Measurements from ENCODE around the gene AZU1. TPM values are rescaled to one million over a fixed set of nuclear protein-coding genes. Genes with fewer than 3 reads are reported as not detected.

The AZU1 gene
- total RNA-seq, 1 donor from 2014 or later: 0.30 TPM

DNA sequence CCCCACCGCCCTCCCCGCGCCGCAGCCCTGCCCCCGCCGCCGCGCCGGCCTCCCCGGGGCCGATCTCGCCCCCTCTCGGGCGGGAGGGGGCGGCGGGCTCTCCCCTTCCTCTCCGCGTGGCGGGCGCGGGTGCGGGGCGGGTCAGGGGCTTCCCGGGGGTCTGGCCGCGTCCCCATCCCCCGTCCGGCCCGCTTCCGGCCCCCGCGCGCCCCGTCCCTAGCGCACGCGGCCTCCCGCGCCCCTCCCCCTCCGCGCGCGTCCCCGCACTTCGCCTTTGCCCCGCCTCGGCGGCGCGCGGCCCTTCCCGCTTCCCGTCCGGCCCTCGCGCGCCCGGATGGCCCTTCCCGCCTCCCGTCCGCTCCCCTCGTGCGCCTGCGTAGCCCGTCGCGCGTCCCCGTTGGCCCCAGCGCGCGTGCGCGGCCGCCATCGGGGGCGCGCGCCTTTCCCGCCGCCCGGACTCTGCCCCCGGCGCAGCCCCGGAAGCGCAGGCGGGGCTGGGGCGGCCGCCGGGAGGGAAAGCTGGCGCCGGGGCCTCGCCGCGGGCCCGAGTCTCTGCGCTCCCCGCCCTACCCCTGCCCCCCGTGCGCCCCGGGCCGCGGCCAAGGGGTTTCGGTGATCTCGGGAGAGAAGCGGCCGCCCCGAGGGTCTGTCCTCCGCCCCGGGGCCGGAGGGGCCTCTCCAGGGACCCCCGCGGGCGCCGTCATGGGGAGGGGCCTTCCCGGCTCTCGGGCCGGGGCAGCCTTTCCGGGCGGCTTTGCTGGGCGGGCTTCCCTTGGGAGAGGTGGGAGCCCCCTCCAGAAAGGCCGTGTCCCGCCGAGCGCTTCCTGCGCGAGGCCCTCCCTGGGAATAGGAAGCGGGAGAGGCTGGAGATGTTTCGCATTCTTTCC, 29.9 kb upstream of the AZU1 start:
- Mint-ChIP-seq H3K27me3 (ENCODE audit: low read depth) (peaks cover 16% of the 10 kb centered on the region), H3K4me3 (peak overlapping the region; percentile 98), H3K27ac (ENCODE audit: unreplicated experiment) (peak overlapping the region; percentile 95), H3K4me1 (peaks cover 38% of the 10 kb centered on the region), H3K36me3 (ENCODE audit: low read depth) (peaks cover 15% of the 10 kb centered on the region), H3K9me3 (no peaks in the 10 kb centered on the region)
- peak; percentile 76 for DNase-seq (ENCODE audit: low read depth, low spot score)
- TF ChIP-seq, protein P1, sequence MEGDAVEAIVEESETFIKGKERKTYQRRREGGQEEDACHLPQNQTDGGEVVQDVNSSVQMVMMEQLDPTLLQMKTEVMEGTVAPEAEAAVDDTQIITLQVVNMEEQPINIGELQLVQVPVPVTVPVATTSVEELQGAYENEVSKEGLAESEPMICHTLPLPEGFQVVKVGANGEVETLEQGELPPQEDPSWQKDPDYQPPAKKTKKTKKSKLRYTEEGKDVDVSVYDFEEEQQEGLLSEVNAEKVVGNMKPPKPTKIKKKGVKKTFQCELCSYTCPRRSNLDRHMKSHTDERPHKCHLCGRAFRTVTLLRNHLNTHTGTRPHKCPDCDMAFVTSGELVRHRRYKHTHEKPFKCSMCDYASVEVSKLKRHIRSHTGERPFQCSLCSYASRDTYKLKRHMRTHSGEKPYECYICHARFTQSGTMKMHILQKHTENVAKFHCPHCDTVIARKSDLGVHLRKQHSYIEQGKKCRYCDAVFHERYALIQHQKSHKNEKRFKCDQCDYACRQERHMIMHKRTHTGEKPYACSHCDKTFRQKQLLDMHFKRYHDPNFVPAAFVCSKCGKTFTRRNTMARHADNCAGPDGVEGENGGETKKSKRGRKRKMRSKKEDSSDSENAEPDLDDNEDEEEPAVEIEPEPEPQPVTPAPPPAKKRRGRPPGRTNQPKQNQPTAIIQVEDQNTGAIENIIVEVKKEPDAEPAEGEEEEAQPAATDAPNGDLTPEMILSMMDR (conservative IDR thresholded peaks at IDR 0.05): no peak

DNA sequence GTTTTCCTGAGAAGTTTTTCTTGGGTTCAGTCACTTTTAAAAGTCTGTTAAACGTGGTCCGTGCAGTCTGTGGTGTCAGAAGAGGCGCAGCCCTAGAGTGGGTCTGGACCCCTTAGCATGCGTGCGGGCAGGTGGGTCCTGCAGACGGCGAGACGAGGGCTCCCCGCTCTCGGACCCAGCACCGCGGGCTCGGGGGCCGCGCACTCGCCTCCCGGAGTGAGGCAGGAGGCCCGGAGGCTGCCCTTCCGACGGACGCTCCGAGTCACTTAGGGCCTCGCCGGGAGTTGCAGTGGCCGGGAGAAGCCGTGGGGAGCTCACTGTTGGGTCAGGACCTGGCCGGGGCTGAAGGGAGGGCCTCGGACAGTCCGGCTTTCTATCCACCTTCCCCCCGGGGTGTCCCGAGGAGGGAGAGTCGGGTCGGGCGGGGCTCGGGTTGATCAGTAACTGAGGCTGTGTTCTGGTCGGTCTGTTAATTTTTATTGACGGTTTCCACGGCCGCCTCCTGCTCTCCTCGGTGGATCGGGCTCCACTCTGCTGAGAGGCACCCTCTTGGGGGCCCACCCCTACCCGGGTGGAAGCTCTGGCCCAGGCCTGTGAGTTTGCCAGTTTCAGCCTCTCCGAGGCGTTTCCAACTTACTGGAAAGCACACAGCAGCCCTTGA, 29.1 kb upstream of the AZU1 start:
- H3K4me3 Mint-ChIP-seq: peak overlapping the region; percentile 98
- H3K9me3 Mint-ChIP-seq: no peaks in the 10 kb centered on the region
- TF ChIP-seq, protein P1 (conservative IDR thresholded peaks at IDR 0.05): no peak
- peak overlapping the region; percentile 95 for H3K27ac Mint-ChIP-seq (ENCODE audit: unreplicated experiment)
- peaks cover 39% of the 10 kb centered on the region for H3K4me1 Mint-ChIP-seq
- H3K27me3 Mint-ChIP-seq (ENCODE audit: low read depth): peaks cover 17% of the 10 kb centered on the region
- DNase-seq (ENCODE audit: low read depth, low spot score): no peak
- peaks cover 16% of the 10 kb centered on the region for H3K36me3 Mint-ChIP-seq (ENCODE audit: low read depth)

DNA sequence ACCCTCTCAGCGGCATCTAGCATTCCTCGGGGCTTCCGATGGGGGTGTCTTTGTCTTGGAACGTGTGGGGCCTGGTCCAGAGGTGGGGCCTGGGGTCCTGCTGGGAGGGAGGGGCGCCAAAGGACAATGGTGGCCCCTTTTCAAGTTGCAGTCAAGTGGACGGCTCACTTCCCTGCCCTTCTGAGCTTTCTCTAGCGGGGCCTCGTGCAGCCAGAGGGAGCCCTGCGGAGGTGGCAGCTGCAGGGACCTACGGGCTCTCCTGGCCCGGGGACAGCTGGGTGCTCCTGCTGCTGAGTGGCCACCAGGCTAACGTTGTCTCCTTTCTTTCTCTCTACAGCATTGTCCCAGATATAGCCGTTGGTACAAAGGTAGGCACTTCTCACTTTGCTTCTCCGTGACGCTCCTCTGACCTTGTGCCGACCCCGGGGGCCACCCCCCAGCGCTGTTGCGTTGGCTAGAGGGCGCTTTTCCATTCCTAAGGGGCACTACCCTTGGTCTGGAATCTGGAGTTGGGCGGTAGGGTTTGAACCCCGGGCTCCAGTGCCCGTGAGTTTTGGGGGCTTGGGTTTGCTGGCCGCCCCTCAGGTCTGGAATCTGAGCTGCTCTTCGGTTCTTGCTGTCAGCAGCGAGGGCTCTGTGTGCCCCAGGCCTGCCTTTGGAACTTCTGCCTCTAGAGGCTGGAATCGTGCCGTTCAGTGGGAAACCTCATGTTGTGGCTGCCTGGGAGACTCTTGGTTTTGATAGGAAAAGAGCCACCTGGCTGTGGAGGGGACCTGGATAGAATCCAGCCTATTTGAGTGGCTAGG, 28.4 kb upstream of the AZU1 start:
- Mint-ChIP-seq H3K27ac (ENCODE audit: unreplicated experiment) (peak overlapping the region; percentile 93), H3K27me3 (ENCODE audit: low read depth) (peaks cover 17% of the 10 kb centered on the region), H3K36me3 (ENCODE audit: low read depth) (peaks cover 16% of the 10 kb centered on the region), H3K4me3 (peak overlapping the region; percentile 98), H3K9me3 (no peaks in the 10 kb centered on the region), H3K4me1 (peaks cover 39% of the 10 kb centered on the region)
- peak; percentile 35 for DNase-seq (ENCODE audit: low read depth, low spot score)
- TF ChIP-seq, protein P1 (conservative IDR thresholded peaks at IDR 0.05): peak; percentile 35

DNA sequence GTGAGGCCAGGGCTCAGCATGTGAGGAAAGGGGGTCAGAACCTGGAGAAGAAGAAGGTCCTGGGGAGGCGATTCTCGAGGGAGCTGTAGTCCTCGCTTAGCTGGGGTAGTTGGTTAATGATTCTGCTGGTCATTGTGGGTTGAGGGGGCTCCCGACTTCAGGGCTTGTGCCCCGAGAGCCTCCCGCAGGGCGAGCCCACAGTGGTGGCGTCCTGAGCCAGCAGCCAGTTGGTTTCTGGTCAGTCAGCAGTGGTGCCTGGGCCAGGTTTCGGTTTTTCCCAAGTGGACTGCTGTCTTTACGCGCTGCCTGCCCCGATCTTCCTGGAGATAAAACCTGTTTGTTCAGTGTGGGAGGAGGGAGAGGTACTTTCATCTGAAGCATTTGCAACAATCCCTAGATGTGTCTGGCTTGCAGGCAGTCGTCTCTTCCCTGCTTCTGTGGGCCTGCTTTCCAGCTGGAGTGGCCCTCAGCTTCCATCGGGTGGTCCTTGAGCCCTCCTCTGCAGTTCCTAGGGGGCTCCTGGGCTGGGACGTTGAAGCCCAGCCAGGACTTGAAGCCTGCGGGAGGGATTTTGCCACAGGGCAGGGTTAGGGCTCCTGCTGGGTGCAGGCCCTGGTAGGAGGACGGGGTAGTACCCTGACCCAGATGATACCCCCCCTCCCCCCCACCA, 27.1 kb upstream of the AZU1 start:
- Mint-ChIP-seq H3K4me1 (peaks cover 39% of the 10 kb centered on the region), H3K27ac (ENCODE audit: unreplicated experiment) (no peak overlapping the region), H3K36me3 (ENCODE audit: low read depth) (peaks cover 16% of the 10 kb centered on the region), H3K27me3 (ENCODE audit: low read depth) (peaks cover 17% of the 10 kb centered on the region), H3K4me3 (peak overlapping the region; percentile 98), H3K9me3 (no peaks in the 10 kb centered on the region)
- TF ChIP-seq, protein P1 (conservative IDR thresholded peaks at IDR 0.05): no peak
- no peak for DNase-seq (ENCODE audit: low read depth, low spot score)

All from neural crest cell (in vitro differentiated cells).